NCI-H2107 treated with DMSO at 0.1 percent for 48 hours (cell line): Measurements from ENCODE around the gene SULT1A1.
"Not testable (repeated sequence)": the region's sequence is repeated elsewhere in the genome, so short reads cannot be mapped to it uniquely, and the experiment has no call there.

Source experiments
- DNase-seq: peaks from one replicate; lab custom pipeline; 2025; ENCODE audit not compliant: unreplicated experiment; lab: John Stamatoyannopoulos, UW

SULT1A1 gene

DNA sequence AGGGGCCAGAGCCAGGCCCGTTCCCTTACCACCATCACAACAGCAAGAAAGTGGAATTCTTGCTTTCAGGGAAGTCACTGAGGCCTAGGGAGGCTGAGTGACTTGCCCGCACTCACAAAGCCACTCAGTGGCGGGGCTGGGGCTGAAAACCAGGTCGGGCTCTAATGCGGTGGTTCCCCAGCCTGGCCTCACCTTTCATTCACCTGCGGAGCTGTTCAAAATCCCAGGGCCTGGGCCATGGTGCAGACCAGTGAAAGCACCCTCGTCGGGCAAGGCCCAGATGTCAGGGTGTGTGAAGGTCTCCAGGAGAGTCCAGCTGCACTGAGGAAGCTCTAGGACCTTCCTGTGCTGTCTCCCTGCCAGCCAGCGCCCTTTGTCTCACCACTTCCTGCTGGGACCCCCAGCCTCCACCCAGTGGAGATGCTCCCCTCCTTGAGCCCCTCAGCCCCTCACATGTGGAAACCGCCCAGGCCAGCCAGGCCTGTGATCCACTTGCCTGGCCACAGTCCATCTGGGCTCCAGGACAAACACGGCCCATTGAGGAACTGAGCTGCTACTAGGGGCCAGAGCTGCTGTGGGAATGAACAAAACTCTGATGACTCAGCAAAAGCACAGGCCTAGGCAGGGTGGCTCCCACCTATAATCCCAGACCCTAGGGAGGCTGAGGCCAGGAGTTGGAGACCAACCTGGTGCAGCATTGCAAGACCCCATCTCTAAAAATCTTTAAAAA is 812 bp downstream of the SULT1A1 start:
- not testable (repeated sequence) for DNase-seq

DNA sequence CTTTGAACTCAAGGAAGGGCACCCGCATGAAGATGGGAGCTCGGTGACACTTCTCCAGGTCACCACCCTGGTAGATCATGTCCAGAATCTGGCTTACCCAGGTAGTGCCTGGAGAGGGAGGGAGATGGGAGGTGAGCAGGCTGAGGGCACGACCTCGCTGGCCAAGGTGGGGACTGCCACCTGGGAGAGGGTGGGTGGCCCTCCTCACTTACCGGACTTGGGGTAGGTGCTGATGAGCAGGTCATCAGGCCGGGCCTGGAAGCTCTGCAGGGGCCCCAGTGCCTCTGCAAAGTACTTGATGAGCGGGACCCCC is 1.4 kb downstream of the SULT1A1 start:
- not testable (repeated sequence) for DNase-seq

DNA sequence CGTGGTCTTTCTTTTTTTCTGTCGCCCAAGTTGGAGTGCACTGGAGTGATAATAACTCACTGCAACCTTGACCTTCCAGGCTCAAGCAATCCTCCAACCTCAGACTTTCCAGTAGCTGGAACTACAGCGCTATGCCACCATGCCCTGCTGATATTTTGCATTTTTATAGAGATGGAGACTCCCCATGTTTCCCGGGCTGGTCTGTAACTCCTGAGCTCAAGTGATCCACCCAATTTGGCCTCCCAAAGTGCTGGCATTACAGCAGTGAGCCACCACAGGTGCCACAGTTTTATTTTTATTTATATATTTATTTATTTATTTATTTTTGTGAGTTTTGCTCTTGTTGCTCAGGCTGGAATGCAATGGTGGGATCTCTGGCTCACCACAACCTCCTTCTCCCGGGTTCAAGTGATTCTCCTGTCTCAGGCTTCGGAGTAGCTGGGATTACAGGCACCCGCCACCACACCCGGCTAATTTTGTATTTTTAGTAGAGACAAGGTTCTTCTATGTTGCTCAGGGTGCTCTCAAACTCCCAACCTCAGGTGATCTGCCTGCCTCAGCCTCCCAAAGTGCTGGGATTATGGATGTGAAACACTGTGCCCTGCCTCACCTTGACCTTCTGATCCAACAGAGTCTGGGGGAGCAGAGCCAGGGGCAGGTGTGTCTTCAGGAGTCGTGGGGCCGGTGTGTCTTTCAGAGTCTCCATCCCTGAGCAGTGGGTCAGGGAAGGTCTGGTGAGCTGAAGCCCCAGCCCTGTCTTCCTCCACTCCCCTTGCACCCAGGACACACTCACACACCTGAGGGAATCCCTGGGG is 2.0 kb downstream of the SULT1A1 start:
- DNase-seq, result not testable (repeated sequence)

DNA sequence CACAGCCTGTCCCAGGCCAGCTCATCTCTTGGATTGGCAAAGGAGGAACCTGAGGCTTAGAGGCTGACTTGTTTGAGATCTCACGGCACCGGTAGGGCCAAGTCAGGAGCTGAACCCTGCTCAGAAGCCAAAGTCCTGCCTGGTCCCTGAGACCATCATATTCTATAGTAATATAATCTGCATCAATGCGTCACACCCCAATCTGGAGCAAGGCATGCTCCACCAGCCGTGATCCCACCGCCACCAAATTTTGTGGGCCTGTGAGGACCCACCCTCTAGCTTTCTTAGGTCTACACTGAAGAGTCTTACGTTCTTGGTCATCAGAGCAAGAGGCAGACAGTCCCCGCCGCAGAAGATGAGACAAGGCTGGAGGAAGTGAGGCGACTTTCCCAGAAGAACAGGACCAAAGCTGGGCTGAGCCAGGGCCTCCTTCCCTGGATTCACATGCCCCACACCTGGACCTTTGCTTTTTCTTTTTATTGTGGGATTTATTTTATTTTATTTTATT is 2.7 kb downstream of the SULT1A1 start:
- DNase-seq, result no peak

DNA sequence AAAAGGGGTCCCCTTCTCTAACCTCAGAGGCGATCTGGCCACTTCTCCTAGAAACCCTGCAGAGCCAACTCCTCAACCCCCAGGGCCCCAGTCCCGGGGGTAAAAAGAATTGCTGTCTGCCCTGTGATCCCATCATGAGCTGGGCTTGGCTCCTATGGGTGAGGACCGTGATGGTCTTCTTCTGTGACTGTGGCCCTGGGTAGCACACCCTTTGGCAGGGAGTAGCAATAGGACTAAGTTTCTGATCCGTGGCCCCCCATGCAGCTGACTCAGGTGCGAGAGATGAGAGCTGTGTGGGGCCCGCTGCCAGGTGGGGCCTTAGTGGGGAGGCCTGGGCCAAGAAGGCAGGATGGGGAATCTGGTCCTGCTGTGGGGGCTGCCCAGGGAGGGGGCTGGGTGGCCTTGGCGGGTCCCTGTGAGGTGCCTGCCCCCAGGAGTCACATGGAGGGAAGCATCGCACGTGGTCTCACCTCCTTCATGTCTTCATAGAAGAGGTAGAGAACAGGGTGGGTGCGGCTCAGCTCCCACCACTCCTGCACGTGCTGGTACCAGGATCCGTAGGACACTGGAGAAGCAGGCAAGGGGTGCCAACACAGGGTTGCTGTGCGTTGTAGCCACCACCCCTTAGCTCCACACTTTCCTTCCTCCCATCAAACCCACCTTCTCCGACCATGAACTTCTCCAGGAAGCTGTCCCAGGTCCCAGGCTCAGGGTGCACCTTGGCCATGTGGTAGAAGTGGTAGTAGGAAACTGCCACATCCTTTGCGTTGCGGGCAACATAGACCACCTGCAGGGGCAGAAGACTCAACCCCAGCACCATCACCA is 3.3 kb downstream of the SULT1A1 start:
- no peak for DNase-seq

DNA sequence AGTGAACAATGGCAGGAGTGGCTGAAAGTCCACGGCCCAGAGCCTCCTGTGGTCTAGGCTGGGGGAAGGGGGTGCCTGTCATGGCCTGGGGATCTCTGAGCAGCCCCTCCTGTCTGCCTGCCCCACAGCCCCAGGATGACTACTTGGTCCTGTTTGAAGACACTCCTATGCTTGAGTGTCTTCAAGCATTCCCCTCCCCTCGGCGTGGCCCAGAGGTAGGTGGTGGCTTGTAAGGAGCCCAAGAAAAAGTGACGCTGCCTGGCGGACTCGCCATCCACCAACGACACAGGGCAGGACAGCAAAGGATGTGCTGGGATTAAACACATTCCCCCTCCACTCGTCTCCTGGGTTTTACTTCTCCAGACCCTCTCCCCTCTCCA is 5.7 kb downstream of the SULT1A1 start:
- DNase-seq, result no peak

DNA sequence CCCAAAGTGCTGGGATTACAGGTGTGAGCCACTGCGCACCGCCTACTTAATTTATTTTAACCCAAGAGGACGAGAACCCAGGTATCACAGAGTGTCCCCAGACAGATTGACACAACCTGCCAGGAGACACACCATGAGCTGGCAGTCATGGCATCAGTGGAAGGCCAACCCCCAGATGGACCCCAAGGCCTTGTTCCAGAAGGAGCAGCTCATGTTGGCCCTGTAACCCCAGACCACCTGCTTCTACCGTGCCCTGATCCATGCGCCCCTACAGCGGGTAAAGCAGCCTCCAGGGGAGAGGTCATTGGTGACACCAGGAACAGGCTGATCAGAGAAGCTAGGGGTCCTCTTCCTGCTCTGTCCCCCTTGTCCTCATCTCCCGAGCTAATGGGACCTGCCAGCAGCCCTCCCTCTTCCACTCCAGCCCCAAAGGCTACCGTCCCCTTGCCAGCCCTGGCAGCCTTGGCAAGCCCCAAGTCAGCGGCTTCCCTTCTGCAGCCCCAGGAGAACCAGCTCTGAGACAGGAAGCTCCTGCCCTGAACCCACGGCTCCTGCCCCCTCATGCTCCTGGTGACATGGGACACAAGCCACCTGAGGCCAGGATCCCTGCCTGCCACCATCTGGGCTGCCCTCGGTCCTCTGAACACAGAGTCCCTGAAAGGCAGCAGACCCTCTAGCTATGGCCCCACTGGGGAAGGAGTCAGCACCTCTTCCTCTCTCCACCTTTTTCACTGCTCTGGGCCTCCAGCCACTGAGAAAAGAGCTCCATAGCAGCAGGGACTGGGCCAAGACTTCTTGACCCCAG is 6.3 kb downstream of the SULT1A1 start:
- DNase-seq, result no peak

DNA sequence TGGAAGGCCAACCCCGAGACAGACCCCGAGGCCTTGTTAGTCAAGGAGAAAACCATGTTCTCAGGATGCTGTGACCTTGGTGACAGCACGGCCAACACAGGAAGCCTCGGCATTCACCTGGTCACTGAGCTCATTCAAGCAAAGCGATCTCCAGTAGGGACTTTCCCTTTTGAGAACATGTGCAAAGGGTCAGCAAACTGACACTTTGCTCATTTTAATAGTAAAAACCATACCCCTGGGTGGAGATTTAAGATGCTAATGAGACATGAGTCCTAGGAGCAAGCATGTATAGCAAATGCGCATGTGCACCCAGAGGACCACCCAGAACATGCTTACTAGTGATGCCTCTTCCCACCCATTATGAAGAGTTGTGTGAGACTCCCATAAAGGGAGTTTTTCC is 7.3 kb downstream of the SULT1A1 start:
- DNase-seq, result no peak

DNA sequence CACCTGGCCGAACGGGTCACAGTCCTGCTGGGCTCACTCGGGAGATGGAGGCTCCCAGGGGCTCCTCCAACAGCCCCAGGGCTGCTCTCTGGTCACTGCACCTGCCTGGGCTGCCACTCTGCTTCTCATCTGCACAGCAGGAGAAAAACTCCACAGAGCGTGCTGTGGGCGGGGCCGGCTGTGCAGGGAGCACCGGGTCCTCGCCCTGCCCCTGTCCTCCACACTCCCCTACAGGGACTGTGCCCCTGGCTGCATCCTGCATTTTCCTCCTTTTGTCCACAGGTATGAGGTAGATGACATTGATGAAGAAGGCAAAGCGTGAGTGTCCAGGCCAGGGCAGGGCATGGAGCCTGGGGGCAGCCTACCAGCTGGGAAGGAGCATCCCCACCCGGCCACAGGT is 7.8 kb downstream of the SULT1A1 start:
- not testable (repeated sequence) for DNase-seq

DNA sequence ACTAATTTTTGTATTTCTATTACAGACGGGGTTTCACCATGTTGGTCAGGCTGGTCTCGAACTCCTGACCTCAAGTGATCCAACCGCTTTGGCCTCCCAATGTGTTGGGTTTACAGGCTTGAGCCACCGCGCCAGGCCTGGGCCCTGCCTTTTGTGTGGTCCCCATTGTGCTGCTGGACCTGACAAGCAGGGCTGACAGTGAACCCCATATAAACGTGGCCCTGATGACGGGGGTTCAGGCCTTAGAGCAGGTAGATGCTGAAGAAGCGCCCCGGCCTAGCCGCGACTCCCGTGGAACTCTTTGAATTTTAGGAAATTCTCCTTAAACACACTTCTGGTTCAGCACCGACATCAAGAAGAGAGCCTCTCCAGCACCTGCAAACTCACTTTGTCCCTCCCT is 8.3 kb downstream of the SULT1A1 start:
- DNase-seq, result not testable (repeated sequence)

DNA sequence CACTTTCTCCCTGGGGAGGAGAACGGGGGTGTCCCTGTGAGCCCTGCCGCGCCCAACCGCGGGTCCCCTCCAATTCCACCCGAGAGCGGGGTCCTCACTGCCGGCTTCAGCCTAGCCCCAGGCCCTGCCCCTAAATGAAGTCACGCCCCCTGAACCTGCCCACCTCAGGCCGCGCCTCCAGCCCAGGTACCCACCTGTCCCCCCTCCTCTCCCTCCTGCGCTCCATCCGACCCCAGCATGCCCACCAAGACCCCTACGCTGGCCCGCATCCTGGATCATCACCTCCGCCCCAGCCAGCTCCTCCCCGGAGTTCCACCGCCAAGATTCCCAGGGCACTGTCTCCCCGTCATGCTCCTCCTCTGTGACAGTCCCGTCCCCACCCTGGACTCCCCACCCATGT is 8.9 kb downstream of the SULT1A1 start:
- DNase-seq, result not testable (repeated sequence)

DNA sequence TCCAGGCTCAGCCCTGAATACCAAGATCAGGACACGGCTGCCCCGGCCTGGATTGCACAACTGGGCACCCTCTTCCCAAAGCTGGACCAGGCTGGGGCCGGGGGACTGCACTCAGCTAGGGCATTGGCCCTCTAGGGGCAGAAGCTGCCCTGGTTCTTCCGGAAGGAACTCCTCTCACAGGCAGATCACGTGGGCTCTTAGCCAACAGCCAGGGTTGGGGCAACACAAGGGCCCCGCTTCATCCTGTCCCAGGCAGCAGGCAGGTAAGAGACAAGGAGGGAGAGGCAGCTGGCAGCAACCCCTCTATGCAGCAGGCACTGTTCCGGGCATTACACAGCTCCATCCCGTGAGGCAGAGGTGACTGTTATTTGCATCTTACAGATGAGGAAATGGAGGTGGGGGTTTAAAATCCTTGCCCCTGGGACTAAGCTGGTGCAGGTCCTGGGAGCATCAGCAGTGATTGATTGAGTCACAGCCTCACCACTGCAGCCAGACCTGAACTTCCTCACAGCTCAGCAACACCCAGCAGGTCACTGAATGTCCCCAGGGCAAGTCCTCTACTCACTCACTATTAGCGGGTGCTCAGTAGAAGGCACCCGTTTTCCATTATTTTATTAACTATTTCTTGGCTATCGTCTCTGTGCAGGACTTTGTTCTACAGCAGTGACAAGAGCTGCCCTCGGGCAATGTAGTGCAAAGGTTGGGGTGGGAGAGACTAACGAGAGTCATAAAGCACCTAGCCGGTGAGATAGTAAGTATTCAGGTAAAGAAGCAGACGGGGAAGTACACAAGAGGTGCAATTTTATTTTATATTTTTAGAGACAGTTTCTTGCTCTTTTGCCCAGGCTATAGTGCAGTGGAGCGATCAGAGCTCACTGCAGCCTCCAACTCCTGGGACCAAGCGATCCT is 10.2 kb downstream of the SULT1A1 start:
- not testable (repeated sequence) for DNase-seq

DNA sequence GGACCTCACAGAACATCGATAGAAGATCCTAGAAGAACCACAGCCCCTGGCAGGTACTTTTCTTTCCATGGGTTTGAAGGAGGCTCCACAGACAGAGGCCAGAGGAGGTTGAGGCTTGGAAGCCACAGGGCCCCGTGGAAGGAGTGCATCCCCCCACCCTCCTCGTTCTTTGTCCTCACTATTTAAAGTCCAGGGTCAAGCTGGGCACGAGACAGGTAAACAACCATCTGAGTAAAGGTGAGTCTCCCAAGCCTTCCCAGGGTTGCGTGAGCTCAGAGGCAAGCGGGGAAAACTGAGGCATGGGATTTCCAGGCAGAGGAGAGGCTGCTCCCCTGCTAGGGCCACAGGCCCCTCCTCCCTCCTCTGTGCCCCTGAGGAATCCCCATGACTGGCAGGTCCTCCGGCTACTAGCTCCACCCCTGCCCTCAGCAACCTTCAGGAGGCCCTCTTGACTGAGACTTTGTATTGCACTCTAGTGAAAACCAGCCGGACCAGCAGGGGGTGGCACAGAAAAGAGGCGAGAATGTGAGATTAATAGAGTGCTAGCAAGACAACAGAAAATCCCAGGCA is 12.1 kb downstream of the SULT1A1 start:
- no peak for DNase-seq

DNA sequence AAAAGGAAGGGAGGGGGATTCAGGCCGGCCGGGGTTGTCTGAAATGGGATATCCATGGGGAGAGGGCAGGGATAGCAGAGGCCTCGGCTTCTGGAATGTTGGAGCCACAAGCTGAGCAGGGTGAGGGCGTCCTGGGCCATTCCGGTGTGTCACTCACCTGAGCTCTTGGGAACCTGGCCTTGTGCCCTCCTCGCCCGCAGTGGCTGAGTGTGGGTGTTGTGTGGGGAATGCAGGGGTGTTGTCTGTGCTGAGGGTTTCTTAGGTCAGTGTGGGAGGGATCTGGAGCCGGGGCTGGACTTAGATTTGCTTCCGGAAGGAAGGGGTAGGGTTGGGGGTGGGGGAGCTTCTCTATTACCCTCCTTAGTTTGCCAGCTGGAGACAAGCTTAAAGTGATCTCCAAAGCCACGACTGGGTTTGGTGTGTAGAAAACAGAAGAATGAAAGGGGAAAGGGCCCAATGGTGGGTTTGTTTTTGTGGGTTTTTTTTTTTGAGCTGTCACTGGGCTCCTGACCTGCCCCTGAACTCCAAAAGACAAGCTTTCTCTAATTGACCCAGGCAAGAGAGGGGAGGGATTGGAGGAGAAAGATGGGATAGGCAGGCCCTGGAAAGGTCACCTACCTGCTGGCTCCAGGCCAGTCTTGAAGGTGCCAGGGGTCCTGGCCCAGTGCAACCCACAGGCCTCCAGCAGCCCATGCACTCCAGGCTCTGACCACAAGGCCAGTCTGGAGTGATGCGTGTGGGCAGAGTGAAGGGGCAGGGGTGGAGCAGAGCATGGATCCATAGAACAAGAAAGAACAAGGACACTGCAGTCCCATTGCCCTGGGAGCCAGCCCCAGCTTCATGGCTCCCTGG is 12.8 kb downstream of the SULT1A1 start, which contains the start of gene SULT1A2:
SULT1A2 (minus strand) TSS at position 211 of the 852 bp plus-strand sequence. CDS start 1,120 bp downstream, outside the sequence.
- DNase-seq, result no peak

DNA sequence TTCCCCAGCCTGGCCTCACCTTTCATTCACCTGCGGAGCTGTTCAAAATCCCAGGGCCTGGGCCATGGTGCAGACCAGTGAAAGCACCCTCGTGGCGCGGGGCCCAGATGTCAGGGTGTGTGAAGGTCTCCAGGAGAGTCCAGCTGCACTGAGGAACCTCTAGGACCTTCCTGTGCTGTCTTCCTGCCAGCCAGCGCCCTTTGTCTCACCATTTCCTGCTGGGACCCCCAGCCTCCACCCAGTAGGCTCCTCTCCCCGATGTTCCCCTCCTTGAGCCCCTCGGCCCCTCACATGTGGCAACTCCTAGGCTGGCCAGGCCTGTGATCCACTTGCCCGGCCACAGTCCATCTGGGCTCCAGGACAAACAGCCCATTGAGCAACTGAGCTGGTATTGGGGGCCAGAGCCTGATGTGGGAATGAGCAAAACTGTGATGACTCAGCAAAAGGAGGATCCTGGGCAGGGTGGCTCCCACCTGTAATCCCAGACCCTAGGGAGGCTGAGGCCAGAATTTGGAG is 13.7 kb downstream of the SULT1A1 start:
- DNase-seq, result no peak

DNA sequence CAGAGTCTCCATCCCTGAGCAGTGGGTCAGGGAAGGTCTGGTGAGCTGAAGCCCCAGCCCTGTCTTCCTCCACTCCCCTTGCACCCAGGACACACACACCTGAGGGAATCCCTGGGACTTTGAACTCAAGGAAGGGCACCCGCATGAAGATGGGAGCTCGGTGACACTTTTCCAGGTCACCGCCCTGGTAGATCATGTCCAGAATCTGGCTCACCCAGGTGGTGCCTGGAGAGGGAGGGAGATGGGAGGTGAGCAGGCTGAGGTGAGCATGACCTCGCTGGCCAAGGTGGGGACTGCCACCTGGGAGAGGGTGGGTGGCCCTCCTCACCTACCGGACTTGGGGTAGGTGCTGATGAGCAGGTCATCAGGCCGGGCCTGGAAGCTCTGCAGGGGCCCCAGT is 14.4 kb downstream of the SULT1A1 start:
- not testable (repeated sequence) for DNase-seq

DNA sequence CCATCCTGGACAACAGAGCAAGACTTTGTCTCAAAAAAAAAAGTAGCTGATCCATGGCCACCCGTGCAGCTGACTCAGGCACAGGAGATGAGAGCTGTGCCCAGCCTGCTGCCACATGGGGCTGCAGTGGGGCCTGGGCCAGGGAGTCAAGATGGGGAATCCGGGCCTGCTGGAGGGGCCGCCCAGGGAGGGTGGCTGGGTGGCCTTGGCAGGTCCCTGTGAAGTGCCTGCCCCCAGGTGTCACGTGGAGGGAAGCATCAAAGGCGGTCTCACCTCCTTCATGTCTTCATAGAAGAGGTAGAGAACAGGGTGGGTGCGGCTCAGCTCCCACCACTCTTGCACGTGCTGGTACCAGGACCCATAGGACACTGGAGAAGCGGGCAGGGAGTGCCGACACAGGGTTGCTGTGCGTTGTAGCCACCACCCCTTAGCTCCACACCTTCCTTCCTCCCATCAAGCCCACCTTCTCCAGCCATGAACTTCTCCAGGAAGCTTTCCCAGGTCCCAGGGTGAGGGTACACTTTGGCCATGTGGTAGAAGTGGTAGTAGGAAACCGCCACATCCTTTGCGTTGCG is 16.8 kb downstream of the SULT1A1 start:
- DNase-seq, result no peak

DNA sequence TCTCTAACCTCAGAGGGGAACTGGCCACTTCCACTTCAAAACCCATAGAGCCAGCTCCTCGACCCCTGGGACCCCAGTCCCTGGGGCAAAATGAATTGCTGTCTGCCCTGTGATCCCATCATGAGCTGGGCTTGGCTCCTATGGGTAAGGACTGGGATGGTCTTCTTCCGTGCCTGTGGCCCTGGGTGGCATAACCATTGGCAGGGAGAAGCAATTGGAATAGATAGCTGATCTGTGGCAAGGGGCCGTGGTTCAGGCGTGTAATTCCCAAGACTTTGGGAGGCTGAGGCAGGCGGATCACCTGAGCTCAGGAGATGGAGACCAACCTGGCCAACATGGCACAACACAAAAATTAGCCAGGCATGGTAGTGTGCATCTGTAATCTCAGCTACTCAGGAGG is 17.3 kb downstream of the SULT1A1 start:
- no peak for DNase-seq
